ENCODE data around the gene LMX1B.

LMX1B gene

DNA sequence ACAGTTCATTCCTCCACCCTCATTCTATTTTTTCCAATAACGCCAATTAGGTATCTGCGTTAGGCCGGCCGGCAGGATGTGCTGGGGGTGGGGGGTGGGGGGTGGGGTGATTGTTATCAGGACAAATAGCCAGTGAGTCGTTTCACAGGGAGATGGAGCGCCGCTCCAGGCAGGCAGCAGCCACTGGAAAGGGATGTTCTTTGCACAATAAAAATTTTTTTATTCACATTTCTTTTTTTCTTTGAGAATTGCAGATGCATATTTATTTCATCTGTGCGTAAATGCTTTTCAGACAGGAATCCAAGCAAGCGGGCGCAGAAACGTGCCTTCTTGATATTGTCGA is 4.1 kb downstream of the LMX1B start:
- no peak for DNase-seq (ENCODE audit: low read depth in 2 of 2)

DNA sequence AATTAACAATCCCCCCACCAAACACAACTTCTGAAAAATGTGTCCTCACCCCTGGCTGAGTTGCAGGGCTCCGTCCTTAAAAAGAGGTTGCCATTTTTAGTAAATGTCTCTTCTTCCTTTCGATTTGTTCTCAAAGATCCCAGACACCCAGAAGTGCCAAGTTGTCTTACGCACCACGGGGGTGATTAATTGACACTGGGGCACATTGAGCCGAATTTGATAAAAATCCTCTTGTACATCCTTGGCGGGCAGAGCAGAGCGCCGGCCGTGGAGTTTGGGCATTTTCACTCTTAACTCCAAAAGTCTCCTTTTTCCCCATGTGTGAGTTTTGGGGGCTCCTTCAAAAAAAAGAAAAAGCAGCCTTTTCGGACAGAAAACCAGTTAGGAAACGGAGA is 4.5 kb downstream of the LMX1B start:
- no peak for DNase-seq (ENCODE audit: low read depth in 2 of 2)

DNA sequence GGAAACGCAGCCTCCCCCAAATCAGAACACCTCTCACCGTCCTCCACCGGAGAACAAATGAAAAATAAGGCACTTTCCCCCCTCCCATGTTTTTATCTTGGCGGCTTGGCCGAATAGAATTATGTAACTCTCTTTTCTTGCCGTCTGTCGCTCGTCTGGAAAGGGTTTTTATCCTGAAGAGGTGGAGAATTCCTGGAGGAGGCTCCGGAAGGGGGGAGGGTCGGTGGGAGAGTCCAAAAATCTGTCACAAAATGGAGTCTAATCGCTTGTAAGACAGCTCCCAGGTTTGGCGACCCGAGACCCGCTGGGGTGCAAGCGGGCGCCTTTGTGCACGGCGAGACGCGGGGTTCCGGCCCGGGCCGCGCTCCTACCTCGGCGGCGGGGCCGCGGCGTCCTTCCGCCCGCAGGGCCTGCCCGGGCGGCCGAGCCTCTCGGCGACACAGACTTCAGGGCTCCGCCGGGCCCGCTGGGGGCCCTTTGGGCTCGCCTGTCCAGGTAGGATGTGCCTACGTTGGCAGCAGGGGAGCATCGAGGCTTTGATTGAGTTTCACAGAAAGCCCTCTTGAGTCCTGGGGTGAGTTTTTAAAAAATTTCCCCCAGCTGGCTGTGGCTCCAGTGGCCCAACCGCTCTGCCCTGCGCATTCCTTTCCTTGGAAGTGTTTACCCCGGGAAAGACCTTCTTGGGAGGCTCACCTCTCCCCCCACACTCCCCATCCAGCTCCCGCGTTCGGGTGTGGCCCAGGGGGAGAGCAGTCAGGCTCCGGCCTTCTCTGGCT is 5.0 kb downstream of the LMX1B start:
- DNase-seq (ENCODE audit: low read depth in 2 of 2), result no peak

DNA sequence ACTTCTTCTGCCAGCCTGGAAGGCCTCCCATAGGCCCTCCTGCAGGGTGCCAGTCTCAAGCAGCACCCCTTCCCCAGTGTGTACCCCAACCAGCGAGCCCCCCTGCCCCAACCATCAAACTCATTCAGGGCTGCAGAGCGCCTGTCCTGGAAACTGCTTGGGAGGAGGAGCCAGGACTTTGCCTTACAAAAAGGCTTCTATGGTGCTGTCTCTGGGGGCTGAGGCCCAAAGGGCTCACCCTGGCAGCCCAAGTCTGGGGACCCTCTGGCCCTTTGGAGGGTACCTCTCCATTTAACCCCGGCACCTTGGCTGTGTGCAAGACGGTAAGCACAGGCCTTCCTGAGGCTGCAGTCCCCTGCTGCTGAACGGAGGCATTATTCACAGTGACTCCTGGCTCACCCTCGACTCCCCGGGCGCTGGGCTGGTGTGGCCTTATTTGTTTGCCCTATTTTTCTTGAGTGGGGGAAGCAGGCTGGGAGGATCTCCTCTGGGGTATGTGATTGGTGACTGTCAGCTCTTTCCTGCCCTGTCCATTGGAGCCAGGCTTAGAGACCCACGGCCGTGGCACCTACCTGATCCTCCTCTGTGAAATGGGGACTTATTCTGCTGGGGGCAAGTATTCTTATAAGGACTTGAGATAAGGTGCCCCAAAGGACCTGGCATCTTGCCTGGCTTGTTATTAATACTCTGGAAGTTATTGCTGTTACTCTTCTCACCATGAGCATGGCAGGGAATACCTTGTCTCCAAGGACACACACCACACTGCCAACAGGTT is 5.8 kb downstream of the LMX1B start:
- DNase-seq (ENCODE audit: low read depth in 2 of 2), result no peak

DNA sequence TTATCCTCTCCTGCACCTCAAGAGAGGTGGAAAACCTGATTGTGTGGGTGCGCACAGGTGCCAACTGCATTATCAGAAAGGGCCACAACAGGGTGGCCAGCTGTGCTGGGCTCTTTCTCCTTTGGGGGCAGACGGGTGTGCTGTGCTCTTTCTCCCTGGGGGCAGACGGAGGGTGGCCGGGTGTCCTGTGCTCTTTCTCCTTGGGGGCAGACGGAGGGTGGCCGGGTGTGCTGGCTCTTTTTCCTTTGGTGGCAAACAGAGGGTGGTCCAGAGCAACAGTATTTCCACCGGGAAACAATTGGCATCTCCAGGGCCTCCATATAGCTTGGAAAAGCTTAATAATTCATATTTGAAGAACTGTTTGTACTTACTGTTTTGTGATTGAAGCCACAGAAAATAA is 6.8 kb downstream of the LMX1B start:
- DNase-seq (ENCODE audit: low read depth in 2 of 2), result no peak

DNA sequence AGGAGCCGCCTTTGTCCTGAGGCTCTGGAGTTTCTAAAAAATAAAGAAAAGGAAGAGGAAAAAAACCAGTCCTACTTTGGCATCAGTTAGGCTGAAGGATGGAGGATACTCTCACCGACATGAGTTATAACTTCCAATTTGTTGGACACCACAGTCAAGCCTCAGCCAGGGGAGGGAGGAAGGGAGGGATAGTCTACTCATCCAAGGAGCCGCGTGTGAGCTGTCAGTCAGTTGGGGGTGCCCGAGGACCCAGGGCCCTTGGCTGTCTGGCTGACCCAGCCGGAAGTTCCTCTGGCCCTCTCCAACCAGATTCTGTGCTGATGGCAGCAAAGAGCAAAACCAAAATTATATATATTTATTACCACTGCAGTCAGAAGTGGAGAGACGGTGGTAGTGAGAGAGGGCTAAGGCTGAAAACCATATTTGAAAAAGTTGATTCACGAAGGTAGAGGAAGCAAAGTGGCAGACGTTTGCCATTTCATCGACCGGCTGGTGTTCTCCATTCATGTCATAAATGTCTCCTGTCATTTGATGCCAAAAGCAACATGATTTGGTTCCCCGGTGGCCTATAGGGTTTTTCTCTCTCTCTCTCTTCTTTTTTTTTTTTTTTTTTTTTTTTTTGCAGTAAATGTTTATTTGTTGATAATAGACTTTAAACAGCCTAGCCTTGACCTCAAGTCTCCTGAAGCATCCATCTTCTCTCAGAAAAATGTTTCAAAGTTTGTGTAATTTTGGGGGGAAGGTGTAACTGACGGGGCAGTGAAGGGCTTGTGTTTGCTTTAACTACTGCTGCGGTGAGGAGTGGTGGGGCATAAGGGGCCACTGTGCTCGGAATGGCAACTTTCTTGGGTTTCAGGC is 7.6 kb downstream of the LMX1B start:
- no peak for DNase-seq (ENCODE audit: low read depth in 2 of 2)

DNA sequence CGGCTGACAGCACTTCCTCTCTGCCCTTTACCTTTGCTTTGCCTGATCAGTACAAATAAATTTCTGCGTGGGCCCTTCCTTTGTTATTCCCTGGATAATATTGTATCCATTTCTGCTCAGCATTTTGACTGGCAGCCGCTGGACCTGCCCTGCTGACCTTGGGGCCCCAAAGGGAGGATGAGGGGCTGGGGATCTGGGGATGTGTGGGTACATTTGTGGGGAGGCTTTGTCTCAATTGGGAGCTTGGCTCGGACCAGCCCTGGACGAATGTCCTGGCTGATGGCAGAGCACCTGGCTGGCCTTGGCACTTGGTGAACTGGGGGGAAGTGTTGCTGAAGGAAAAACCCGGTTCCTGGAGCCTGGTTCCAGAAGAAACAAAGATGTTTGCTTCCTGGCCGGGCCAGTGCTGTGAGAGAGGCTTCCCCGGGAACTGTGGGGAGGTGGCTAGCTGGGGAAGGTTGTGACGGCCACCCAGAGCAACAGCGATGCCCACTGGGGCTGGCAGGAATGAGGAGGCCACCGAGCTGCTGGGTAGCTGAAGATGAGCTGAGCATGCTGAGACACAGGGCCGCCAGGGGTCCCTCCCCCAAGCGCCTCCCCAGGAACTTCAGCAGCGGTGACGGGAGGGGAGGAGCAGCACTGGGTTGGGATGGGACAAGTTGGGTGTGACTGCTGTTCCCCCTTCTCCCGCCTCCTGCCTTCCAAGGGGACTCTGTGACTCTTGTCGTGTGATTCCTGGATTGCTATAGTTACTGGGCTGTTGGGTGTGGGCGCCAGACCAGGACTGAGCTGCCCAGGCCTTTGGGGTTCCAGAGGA is 8.4 kb downstream of the LMX1B start:
- no peak for DNase-seq (ENCODE audit: low read depth in 2 of 2)

DNA sequence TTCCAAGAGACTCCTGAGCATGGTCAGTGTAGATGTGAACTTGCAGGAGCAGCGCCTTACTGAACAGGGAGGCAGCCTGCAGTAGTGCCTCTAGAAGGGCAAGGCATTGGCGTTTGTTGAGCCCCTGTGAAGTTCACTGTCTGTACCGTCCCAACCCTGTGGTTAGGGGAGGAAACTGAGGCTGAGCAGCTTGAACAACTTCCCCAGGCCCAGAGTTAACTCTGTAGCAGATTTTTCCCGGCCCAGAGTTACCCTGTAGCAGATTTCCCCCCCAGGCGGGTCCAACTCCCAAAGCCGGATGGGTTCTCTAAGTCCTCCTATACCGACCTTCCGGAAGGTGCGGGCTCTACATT is 9.6 kb downstream of the LMX1B start:
- DNase-seq (ENCODE audit: low read depth in 2 of 2), result no peak

DNA sequence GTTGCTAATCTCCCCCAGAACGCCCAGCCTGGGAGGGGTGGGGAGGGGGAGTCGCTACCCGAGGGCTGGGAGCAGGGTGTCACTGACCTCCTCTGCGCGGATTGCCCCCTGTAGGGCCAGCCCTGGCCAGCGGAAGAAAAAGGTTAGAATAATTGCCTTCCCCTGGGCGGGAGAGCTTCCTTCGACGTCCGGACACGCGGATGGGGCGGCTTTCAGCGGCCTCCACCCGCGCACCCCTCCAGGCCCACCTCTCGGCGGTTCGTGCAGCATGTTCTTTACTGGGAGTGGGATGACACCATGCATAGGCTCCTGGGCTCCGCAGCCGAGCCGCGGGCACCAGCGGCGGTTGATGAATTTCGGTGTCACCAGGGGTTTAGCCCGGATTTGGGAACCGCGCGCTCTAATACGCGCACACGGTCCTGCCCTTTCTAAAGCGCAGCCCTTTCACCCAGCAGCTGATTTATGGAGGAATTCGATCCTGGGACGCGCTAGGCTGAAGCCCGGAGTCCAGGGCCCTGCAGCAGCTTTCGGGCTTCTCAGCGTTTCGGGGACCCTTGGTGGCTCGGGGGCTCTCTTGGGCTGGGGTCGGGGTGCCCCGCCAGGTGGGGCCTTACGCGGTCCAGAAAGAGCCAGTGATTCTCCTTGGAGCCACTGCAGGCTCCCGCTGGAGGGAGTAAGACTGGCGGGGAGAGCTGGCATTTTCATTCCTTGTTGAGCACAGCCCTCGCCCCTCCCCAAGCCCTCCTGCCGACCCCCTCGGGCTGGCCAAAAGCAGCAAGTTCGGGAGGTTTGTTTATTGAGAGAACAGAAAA is 10.1 kb downstream of the LMX1B start:
- no peak for DNase-seq (ENCODE audit: low read depth in 2 of 2)

DNA sequence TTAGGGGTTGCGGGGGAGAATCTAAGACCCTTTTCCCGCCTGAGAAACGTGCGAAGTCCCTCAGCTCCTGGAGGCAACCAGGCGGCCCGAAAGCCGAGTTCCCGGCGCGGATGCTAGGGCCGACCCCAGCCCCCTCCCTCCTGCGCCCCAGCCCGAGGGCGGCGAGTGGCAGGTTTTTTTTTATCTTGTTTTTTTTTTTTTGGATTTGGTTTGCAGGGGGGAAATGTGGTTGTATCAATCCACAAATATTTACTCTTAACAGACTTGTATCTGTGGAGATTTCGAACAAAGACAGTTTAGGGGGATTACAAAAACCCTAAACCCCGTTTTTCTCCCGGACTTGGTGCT is 10.7 kb downstream of the LMX1B start:
- no peak for DNase-seq (ENCODE audit: low read depth in 2 of 2)

DNA sequence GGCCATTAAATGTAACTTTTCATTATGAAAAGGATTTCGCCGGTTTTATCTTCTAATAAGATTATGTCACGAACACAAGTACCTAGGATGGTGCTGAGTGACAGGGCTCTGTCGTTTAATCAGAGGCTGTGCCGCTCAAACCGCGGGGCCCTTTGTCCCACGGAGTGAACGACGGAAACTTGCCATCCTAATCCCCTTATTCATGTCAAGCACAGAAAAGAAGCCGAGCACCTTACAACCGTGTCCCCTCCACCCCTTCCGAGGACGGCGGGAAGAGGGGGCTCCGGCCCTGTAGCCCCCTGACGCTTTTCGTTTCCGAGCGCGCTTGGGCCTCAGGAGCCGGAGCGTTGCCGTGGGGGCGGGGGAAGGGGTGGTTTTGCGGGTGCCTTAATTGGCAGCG is 11.2 kb downstream of the LMX1B start:
- no peak for DNase-seq (ENCODE audit: low read depth in 2 of 2)

DNA sequence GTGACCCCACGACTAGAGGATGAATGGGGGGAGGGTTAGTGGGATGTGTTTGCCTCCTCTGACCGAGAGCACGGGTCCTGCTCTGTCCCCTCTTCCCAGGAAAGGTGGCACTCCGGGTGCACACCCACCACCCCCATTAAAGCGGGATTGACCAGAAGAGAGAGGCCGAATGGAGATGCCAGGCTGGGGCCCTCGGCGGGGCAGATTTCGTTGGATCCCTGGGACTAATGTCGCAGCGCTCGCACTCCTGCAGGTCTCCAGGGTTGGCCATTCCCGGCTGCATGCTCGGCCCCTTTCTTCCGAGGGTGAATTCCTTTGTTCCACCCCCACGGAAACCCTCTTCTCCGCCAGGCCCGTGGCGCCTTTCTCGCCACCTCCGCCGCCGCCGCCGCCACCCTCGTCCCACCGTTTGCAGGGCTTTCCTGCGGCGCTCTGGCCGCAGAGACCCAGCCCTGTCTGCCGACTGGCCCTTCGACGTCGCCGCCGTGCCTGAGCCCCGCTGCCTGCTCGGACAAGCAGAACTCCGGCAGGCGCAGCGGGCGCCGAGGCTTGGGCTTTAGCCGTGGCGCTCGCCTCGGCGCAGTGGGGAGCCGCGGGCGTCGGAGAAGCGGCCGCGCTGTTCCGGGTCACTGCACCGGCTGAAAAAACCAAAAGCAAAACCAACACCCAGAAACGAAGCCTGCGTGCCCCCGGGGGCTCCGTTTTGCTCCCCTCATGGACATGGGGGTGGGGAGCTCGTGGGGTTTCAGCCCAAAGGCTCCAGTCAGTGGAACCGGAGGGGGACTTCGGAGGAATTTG is 11.8 kb downstream of the LMX1B start:
- DNase-seq (ENCODE audit: low read depth in 2 of 2), result no peak

DNA sequence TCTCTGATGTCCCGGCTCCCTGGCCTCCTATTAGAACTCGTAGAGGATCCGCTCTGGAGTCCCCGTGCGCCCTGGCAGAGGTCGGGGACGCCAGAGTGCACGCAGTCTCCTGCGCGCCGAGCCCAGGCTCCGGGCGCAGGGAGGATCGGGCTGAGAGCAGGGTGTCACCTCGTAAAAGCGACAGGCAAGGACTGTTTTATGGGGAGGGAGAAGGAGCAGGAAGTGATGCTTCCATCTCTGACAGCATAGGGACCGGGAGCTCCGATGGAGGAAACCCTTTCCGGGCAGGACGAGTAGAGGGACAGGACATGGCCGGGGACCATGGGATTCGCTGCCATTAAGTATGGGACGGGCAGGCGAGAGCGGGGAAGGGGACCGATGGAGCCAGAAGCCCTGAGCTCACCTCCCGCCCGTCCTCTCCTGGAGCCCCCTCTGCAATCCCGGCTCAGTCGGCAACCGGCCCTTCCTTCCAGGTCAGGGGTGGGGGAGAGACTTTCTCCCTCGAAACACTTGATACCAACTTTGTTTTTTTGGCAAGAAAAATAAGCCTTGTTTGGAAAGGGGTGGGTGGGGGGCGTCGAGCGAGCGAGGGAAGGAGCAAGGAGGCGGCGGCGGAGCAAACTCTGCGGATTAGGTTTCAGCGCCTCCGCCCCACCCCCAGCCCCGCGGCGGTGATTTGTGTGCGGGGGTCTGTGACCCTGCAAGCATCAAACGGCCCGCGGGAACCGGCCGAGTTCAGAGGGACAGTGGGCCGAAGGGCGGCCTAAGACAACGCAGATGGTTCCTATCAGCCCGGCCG is 12.6 kb downstream of the LMX1B start:
- DNase-seq (ENCODE audit: low read depth in 2 of 2), result no peak

DNA sequence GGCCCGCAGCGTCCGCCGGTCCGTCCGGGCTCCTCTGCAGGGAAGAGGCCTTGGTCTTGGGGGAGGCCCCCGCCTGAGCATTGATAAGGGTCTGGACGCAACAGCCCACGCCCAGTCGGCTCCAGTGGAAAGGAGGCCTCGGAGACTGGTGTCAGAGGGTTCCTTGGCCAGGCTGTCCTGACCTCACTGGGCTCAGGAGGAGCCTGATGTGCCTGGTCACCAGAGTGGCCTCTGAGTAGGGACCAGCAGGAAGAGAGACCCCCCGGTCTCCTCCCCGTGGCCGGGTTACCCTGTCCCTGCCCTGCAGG is 13.2 kb downstream of the LMX1B start:
- DNase-seq (ENCODE audit: low read depth in 2 of 2), result no peak

DNA sequence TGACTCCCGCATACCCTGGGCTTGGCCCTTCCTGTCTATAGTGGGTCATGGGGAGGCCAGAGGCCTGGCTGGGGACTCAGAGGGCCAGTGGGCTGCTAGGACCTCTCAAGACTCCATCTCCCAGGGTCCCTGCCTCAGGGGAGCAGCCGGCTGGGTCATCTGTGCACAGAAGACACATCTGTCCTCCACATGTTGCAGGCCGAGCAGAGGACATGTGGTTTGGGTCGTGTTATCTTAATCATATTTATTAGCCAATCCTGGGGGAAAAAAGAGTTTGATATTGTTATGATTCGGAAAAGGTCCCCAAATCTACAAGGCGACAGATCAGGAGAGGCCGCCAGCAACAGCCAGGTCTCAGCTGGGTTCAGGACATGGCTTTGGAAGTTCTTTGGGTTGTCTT is 14.4 kb downstream of the LMX1B start:
- DNase-seq (ENCODE audit: low read depth in 2 of 2), result no peak

DNA sequence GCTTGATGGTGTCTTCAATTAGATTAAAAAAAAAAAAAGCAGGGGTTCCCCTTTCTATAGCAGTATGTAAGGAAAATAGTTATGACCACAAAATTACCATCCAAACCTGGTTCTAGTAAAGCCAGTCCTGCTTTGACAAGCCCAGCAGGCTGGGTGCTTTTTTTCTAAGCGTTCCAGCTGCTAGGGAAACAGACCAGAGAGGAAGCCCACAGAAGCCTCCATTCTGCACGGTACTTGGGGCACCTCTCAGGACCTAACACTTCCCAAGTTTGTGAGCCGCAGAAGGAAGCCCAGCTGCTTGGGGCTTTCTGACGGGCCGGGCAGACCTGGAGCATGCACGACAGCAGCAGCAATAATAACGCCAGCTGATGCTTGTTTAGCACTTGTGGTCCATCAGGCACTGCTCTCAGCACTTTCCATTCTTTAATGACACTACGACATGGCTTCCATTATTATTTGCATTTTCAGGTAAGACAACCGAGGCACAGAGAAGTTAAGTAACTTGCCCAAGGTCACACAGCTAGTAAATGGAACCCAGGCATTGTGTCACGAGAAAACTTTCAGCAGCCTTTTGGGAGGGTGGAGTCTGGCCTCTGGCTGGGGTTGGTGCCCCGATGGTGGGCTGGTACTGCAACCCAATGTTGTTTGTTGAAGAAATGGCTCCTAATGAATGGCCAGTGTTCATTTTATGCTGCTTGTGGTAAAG is 15.4 kb downstream of the LMX1B start:
- no peak for DNase-seq (ENCODE audit: low read depth in 2 of 2)

DNA sequence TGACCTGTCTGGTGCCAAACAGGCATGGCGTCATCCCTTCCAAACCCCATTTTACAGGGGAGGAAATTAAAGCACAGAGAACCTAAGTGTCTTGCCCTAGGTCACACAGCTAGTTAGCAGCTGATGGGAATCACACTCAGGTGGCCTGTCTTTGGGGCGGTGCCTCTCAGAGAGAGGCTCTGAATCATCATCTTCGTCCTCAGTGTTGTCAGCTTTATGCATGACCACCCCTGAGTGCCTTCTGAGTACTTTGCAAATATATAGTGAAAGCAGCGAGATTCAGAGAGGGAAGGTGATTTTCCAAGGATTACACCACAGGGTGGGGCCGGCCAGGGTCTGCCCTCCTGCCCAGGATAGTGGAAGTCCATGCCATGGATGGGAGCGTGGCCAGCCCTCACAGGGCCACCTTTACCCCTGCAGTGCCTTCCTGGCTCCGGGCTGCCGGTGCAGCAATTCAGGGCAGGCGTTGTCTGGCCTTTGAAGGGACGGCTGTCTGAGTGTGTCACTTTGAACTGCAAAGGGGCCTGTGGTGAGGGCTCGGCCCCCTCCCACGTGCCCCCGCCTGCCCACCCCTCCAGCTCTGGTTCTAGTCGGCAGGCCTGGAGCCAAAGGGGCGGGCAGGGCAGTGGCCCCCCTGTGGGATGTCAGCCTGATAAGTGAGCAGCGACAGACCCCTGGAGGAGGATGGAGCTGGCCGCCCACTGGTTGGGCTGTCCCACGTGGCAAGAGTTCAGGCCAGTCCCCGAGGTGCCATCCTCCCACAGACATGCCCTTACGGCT is 16.9 kb downstream of the LMX1B start:
- no peak for DNase-seq (ENCODE audit: low read depth in 2 of 2)

DNA sequence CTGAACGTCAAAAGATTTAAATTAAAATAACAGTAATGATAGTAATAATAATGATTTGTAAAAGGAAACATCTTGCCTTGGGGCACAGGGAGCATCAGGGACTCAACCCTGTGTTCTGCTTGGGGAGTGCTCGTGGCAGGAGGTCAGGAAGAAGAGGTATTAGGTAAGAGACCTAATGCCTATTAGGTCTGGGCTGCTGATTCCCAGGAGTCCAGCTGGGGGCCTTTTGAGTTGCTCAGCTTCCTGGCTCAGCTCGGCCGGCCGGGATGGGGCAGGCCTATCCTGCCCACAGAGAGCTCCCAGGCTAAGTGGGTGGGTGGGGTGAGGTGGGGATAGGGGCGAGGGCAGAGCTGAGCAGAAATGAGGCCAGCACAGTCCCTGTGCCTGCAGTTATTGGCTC is 17.5 kb downstream of the LMX1B start:
- DNase-seq (ENCODE audit: low read depth in 2 of 2), result no peak

All from stimulated activated CD8-positive, alpha-beta memory T cell treated with anti-CD3 and anti-CD28 coated beads, Interleukin-7, amount 100 ng/mL, for 4 hours (primary cell).